ENCODE results near the gene OPRM1. TPM values are rescaled to one million over a fixed set of nuclear protein-coding genes. Genes with fewer than 3 reads are reported as not detected.

The OPRM1 gene
- not detected for total RNA-seq
- long read RNA-seq, donor 1: 0 reads
- long read RNA-seq, donor 2: 0 reads

GRCh38 chr6:154039231-154039842, at the start of gene OPRM1:
OPRM1 (plus strand) TSS chr6:154039240; CDS start chr6:154039545, 305 bp downstream.
- intact Hi-C loops (cut with DNase I): no loop called here
- peak; percentile 78 for DNase-seq (ENCODE audit: low spot score)

GRCh38 chr6:153989989-153990388, 49.1 kb upstream of the OPRM1 start:
- intact Hi-C loops (cut with DNase I): no loop called here
- no peak for DNase-seq (ENCODE audit: low spot score)

GRCh38 chr6:153994004-153994403, 45.0 kb upstream of the OPRM1 start:
- no peak for DNase-seq (ENCODE audit: low spot score)
- intact Hi-C loops (cut with DNase I): no loop called here

- DNase-seq (ENCODE audit: low spot score): no peak
- intact Hi-C loops (cut with DNase I): no loop called here
Observed at GRCh38 chr6:153994811-153995210, 44.2 kb upstream of the OPRM1 start.

- intact Hi-C loops (cut with DNase I): no loop called here
- DNase-seq (ENCODE audit: low spot score): no peak
Observed at GRCh38 chr6:153997221-153997620, 41.8 kb upstream of the OPRM1 start.

GRCh38 chr6:154001494-154002285, 37.4 kb upstream of the OPRM1 start:
- DNase-seq (ENCODE audit: low spot score): peak; percentile 67
- intact Hi-C loops (cut with DNase I): no loop called here

- peak; percentile 69 for DNase-seq (ENCODE audit: low spot score)
- intact Hi-C loops (cut with DNase I): no loop called here
Observed at GRCh38 chr6:154002894-154003293, 36.1 kb upstream of the OPRM1 start.

GRCh38 chr6:154010371-154010770, 28.7 kb upstream of the OPRM1 start:
- intact Hi-C loops (cut with DNase I): no loop called here
- DNase-seq (ENCODE audit: low spot score): no peak

GRCh38 chr6:154012852-154013251, 26.2 kb upstream of the OPRM1 start:
- intact Hi-C loops (cut with DNase I): no loop called here
- DNase-seq (ENCODE audit: low spot score): no peak

GRCh38 chr6:154017786-154018185, 21.3 kb upstream of the OPRM1 start:
- no peak for DNase-seq (ENCODE audit: low spot score)
- intact Hi-C loops (cut with DNase I): no loop called here

GRCh38 chr6:154030646-154031045, 8.4 kb upstream of the OPRM1 start:
- intact Hi-C loops (cut with DNase I): no loop called here

GRCh38 chr6:154041001-154041400, 2.0 kb downstream of the OPRM1 start:
- intact Hi-C loops (cut with DNase I): no loop called here
- no peak for DNase-seq (ENCODE audit: low spot score)

More at GRCh38 chr6:154030646-154031045, 8.4 kb upstream of the OPRM1 start:
- DNase-seq (ENCODE audit: low spot score): no peak

- DNase-seq (ENCODE audit: low spot score): no peak
- intact Hi-C loops (cut with DNase I): no loop called here
Observed at GRCh38 chr6:154053141-154053540, 14.1 kb downstream of the OPRM1 start.

- intact Hi-C loops (cut with DNase I): no loop called here
- no peak for DNase-seq (ENCODE audit: low spot score)
Observed at GRCh38 chr6:154056536-154056935, 17.5 kb downstream of the OPRM1 start.

GRCh38 chr6:154057098-154057497, 18.1 kb downstream of the OPRM1 start:
- DNase-seq (ENCODE audit: low spot score): no peak
- intact Hi-C loops (cut with DNase I): no loop called here

- intact Hi-C loops (cut with DNase I): no loop called here
Observed at GRCh38 chr6:154058963-154059680, 20.1 kb downstream of the OPRM1 start.

GRCh38 chr6:154060076-154060475, 21.0 kb downstream of the OPRM1 start:
- DNase-seq (ENCODE audit: low spot score): no peak
- intact Hi-C loops (cut with DNase I): no loop called here

More at GRCh38 chr6:154058963-154059680, 20.1 kb downstream of the OPRM1 start:
- no peak for DNase-seq (ENCODE audit: low spot score)

GRCh38 chr6:154070041-154070440, 31.0 kb downstream of the OPRM1 start:
- no peak for DNase-seq (ENCODE audit: low spot score)
- intact Hi-C loops (cut with DNase I): no loop called here

GRCh38 chr6:154070657-154071056, 31.6 kb downstream of the OPRM1 start:
- no peak for DNase-seq (ENCODE audit: low spot score)
- intact Hi-C loops (cut with DNase I): no loop called here

GRCh38 chr6:154071236-154071635, 32.2 kb downstream of the OPRM1 start:
- intact Hi-C loops (cut with DNase I): no loop called here
- no peak for DNase-seq (ENCODE audit: low spot score)

Measured in posterior vena cava (tissue), 2 donors.